GM12878 (cell line): ENCODE data around the gene OR10R2. TPM values are rescaled to one million over a fixed set of nuclear protein-coding genes. Genes with fewer than 3 reads are reported as not detected.

Source experiments
- ATAC-seq: fragments of 200-7000 bp; cut with Tn5 transposase; 3 replicates; pipeline ENCODE4 v1.9.1; 2020; ENCODE audit warnings: mild to moderate bottlenecking, moderate library complexity
- BruUV-seq: library from RNA; stranded (reverse); fragments of 400-500 nt; replicated peaks from 2 replicates; lab custom pipeline; 2021; lab: Mats Ljungman, UMichigan
- CTCF ChIA-PET: fragments of 300-600 bp; sonication (Branson Sonifier 250); formaldehyde crosslinking; extraction: SDS; loops from one replicate; lab custom pipeline; 2021; ENCODE audit warnings: inconsistent platforms; lab: Yijun Ruan, JAX
- POLR2A ChIA-PET: fragments of 350-600 bp; formaldehyde crosslinking; extraction: SDS; loops from one replicate; lab custom pipeline; 2021; ENCODE audit warnings: inconsistent platforms; lab: Charles Lee
- RAD21 ChIA-PET: fragments of 300-600 bp; sonication (Branson Sonifier 250); formaldehyde crosslinking; loops from one replicate; lab custom pipeline; 2023; ENCODE audit warnings: antibody characterized with exemption; ENCODE audit not compliant: unreplicated experiment; lab: Charles Lee
- SMC1A ChIA-PET: fragments of 300-600 bp; sonication (Branson Sonifier 250); formaldehyde crosslinking; loops from one replicate; lab custom pipeline; 2023; ENCODE audit not compliant: unreplicated experiment, uncharacterized antibody; lab: Charles Lee
- DNase-seq: peaks from one replicate; pipeline ENCODE4 v3.0.0-alpha.2; 2011; ENCODE audit warnings: low read depth, low spot score
- FAIRE-seq: peaks from 3 replicates; lab custom pipeline; 2011; peaks lifted over from hg19 to GRCh38; lab: Jason Lieb, UNC
- H2AFZ ChIP-seq: 2 replicates; pipeline ENCODE4 v1.6.0; 2011; ENCODE audit warnings: low read depth, low read length, control low read depth; ENCODE audit not compliant: control insufficient read depth
- H3K27ac ChIP-seq: 2 replicates; pipeline ENCODE4 v1.5.1; 2011; ENCODE audit warnings: control low read depth; ENCODE audit not compliant: control insufficient read depth, insufficient read depth
- H3K27me3 ChIP-seq, 2 experiments: replicated peaks in 1 of 2; 2 replicates each; pipeline versions ENCODE4 v1.6.0 to v1.6.1; 2011; ENCODE audit warnings: low read length in 1 of 2; ENCODE audit not compliant: control insufficient read depth in 2 of 2, insufficient read depth in 2 of 2
- H3K36me3 ChIP-seq, 2 experiments: 2 replicates each; pipeline ENCODE4 v1.5.1; 2011; ENCODE audit warnings: low read length in 1 of 2; ENCODE audit not compliant: control insufficient read depth in 2 of 2, insufficient read depth in 2 of 2
- H3K4me1 ChIP-seq: 2 replicates; pipeline ENCODE4 v1.6.1; 2011; ENCODE audit warnings: mild to moderate bottlenecking, low read length, moderate library complexity, mixed read lengths; ENCODE audit not compliant: control insufficient read depth, insufficient read depth
- H3K4me2 ChIP-seq: 2 replicates; pipeline ENCODE4 v1.6.0; 2011; ENCODE audit warnings: control low read depth; ENCODE audit not compliant: control insufficient read depth, insufficient read depth
- H3K4me3 ChIP-seq: fragments of 200-600 bp; sonication (generic); 2 replicates; pipeline ENCODE4 v1.5.1; 2016
- H3K79me2 ChIP-seq: 2 replicates; pipeline ENCODE4 v1.6.0; 2011; ENCODE audit warnings: low read length; ENCODE audit not compliant: control insufficient read depth, insufficient read depth
- H3K9ac ChIP-seq: 2 replicates; pipeline ENCODE4 v1.8.0; 2011; ENCODE audit warnings: low read length, control low read depth, mixed read lengths; ENCODE audit not compliant: control insufficient read depth, insufficient read depth
- H3K9me3 ChIP-seq: replicated peaks from 3 replicates; pipeline ENCODE4 v1.5.1; 2011; ENCODE audit warnings: mild to moderate bottlenecking, low read length; ENCODE audit not compliant: control insufficient read depth, insufficient read depth
- H4K20me1 ChIP-seq: 2 replicates; pipeline ENCODE4 v1.6.0; 2011; ENCODE audit not compliant: control insufficient read depth, insufficient read depth
- ASH2L ChIP-seq: fragments of 300-600, 200-600 bp; sonication (generic); IDR thresholded peaks from 2 replicates; pipeline ENCODE4 v1.6.1; 2017; ENCODE audit warnings: low read depth, mild to moderate bottlenecking, borderline replicate concordance
- BCL11A ChIP-seq: IDR thresholded peaks from 2 replicates; pipeline ENCODE4 v1.6.1; 2011; ENCODE audit warnings: low read depth, low read length
- CEBPB ChIP-seq, 2 experiments: fragments of 150-350 bp in 1 of 2; IDR thresholded peaks; 2 replicates each; pipeline ENCODE4 v1.6.1; 2012 to 2014; ENCODE audit warnings: low read depth in 2 of 2, low read length in 2 of 2, borderline replicate concordance in 1 of 2, inconsistent platforms in 1 of 2
- ESRRA ChIP-seq: IDR thresholded peaks from 2 replicates; pipeline ENCODE4 v1.6.1; 2012; ENCODE audit warnings: mild to moderate bottlenecking, low read length, improper control_type of control experiment
- FOXM1 ChIP-seq: IDR thresholded peaks from 2 replicates; pipeline ENCODE4 v1.6.1; 2012; ENCODE audit warnings: low read depth, mild to moderate bottlenecking, inconsistent platforms, low read length, moderate library complexity
- GABPA ChIP-seq: IDR thresholded peaks from 2 replicates; pipeline ENCODE4 v1.6.1; 2014; ENCODE audit warnings: antibody characterized with exemption, low read depth, mild to moderate bottlenecking, inconsistent platforms
- IKZF1 ChIP-seq: fragments of 450-650 bp; conservative IDR thresholded peaks from 2 replicates; pipeline ENCODE4 v1.6.1; 2017; ENCODE audit warnings: antibody characterized with exemption, mild to moderate bottlenecking
- IRF3 ChIP-seq: fragments of 450-650 bp; IDR thresholded peaks from 2 replicates; pipeline ENCODE4 v1.6.1; 2014; ENCODE audit warnings: mild to moderate bottlenecking
- NBN ChIP-seq: fragments of 450-650 bp; IDR thresholded peaks from 2 replicates; pipeline ENCODE4 v1.6.1; 2016
- NFYB ChIP-seq: IDR thresholded peaks from 2 replicates; pipeline ENCODE4 v1.6.1; 2011; ENCODE audit warnings: low read depth, mild to moderate bottlenecking, low read length, improper control_type of control experiment, moderate library complexity; ENCODE audit not compliant: insufficient read depth
- NR2C2 ChIP-seq: IDR thresholded peaks from 2 replicates; pipeline ENCODE4 v1.6.1; 2011; ENCODE audit warnings: borderline replicate concordance, low read depth; ENCODE audit not compliant: control insufficient read depth, insufficient read length
- PAX8 ChIP-seq: fragments of 450-650 bp; IDR thresholded peaks from 2 replicates; pipeline ENCODE4 v1.6.1; 2017; ENCODE audit warnings: mild to moderate bottlenecking, moderate library complexity
- POU2F2 ChIP-seq: IDR thresholded peaks from 3 replicates; pipeline ENCODE4 v1.6.1; 2011; ENCODE audit warnings: low read depth, mild to moderate bottlenecking, low read length, borderline replicate concordance
- RAD21 ChIP-seq: IDR thresholded peaks from 2 replicates; pipeline ENCODE4 v1.6.1; 2011; ENCODE audit warnings: mild to moderate bottlenecking, low read depth, low read length, moderate library complexity; ENCODE audit not compliant: insufficient read depth
- REST ChIP-seq: IDR thresholded peaks from 2 replicates; pipeline ENCODE4 v1.6.1; 2012; ENCODE audit warnings: mild to moderate bottlenecking, low read depth, low read length
- SMARCA5 ChIP-seq: fragments of 450-650 bp; IDR thresholded peaks from 2 replicates; pipeline ENCODE4 v1.6.1; 2017; ENCODE audit warnings: mild to moderate bottlenecking
- SREBF1 ChIP-seq: IDR thresholded peaks from 2 replicates; pipeline ENCODE4 v1.6.1; 2012; ENCODE audit warnings: mild to moderate bottlenecking, low read length
- SREBF2 ChIP-seq: IDR thresholded peaks from 2 replicates; pipeline ENCODE4 v1.6.1; 2012; ENCODE audit warnings: mild to moderate bottlenecking, low read length
- TCF12 ChIP-seq: IDR thresholded peaks from 2 replicates; pipeline ENCODE4 v1.6.1; 2011; ENCODE audit warnings: low read depth, mild to moderate bottlenecking, low read length
- WGBS: methylation state at CpG from one replicate; pipeline ENCODE4 v1.1.6; 2016; ENCODE audit warnings: low lambda C conversion rate; ENCODE audit not compliant: insufficient replicate concordance, insufficient coverage; ENCODE audit errors: missing lambda C conversion rate; 5-methylcytosine and 5-hydroxymethylcytosine counted together
- in situ Hi-C: fragments of 300-500 bp; cut with MboI; formaldehyde crosslinking; loops from 9 replicates; pipeline ENCODE4 v1.14.3; 2018; ENCODE audit warnings: mixed read lengths
- intact Hi-C: fragments of 100-400 bp; cut with micrococcal nuclease; formaldehyde crosslinking; loops from one replicate; pipeline ENCODE4 v1.14.2; 2022; ENCODE audit not compliant: unreplicated experiment
- polyA plus RNA-seq, 11 experiments: library from polyadenylated mRNA; depleted of rRNA in 4 of 11; unstranded in 6 of 11; stranded (reverse) in 5 of 11; fragments of >200 nt; fragmentation: Nextera tagmentation in 4 of 11; fragmentation: Illumina TruSeq in 1 of 11; extraction: Ambion mirVana in 4 of 11; extraction: Trizol in 1 of 11; gene quantifications; 1 replicate in 1 of 11; 2 replicates in 10 of 11; pipeline versions ENCODE4 v1.2.1 to v1.2.3, GENCODE V29; 2011 to 2016; ENCODE audit warnings: inconsistent platforms in 2 of 11, missing spikeins in 2 of 11, low read depth in 1 of 11
- total RNA-seq, 4 experiments: library from RNA; depleted of rRNA in 3 of 4; stranded (reverse); fragments of >200 nt in 3 of 4; fragmentation: Illumina TruSeq in 1 of 4; extraction: Trizol in 1 of 4; gene quantifications; 2 replicates each; pipeline versions ENCODE4 v1.2.1 to v1.2.3, GENCODE V29; 2013 to 2021
- TF ChIP-seq, protein P1 (sequence below): fragments of 450-650 bp; IDR thresholded peaks from 2 replicates; pipeline ENCODE4 v1.6.1; 2017; ENCODE audit warnings: antibody characterized with exemption, mild to moderate bottlenecking, moderate library complexity

Gene OR10R2
- total and polyA plus RNA-seq, 10 of the 15 experiments (the other 5 are each of a cell fraction or from before 2014, with no cell fraction given), result not detected

DNA sequence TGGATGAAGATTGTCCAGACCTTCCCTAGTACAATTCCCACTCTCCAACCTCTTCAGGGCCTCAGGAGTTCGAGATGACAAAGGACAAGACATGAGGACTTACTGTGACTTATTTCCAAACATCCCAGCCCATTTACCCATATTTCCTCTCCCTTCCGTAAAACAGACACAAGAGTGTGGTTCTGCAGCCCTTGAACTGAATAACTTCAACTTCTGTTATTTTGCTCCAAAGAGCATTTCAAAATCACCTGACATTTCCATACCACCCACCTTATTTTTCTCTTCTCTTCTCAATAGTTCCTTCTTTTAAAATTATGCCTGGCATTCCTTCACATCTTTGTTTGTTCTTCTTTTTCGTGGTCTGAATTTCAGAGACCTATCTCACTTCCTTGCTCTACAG, 37.3 kb upstream of the OR10R2 start:
- BruUV-seq, result no TSS peak
- RAD21 ChIA-PET, result no interaction called here
- H3K9me3 ChIP-seq, result no peaks in the 10 kb centered on the region
- H3K4me2 ChIP-seq, result no peak overlapping the region
- SMC1A ChIA-PET, result no interaction called here
- H3K9ac ChIP-seq, result no peak overlapping the region
- ATAC-seq (no peak), DNase-seq (no peak)
- no peaks in the 10 kb centered on the region for H3K79me2 ChIP-seq
- H3K27ac ChIP-seq, result no peak overlapping the region
- H4K20me1 ChIP-seq, result no peaks in the 10 kb centered on the region
- TF ChIP-seq FOXM1 (no peak), POU2F2 (no peak), NFYB (no peak), CEBPB (IDR thresholded peaks at IDR 0.05; ENCODE audit: borderline replicate concordance in 1 of 2, low read depth in 2 of 2, low read length in 2 of 2) (no peak), REST (no peak), BCL11A (no peak), PAX8 (no peak), SREBF1 (no peak), RAD21 (no peak), SMARCA5 (no peak), IRF3 (no peak), SREBF2 (no peak), ESRRA (no peak), ASH2L (no peak), GABPA (no peak), IKZF1 (no peak), NR2C2 (no peak), TCF12 (no peak), NBN (no peak)
- TF ChIP-seq, protein P1, sequence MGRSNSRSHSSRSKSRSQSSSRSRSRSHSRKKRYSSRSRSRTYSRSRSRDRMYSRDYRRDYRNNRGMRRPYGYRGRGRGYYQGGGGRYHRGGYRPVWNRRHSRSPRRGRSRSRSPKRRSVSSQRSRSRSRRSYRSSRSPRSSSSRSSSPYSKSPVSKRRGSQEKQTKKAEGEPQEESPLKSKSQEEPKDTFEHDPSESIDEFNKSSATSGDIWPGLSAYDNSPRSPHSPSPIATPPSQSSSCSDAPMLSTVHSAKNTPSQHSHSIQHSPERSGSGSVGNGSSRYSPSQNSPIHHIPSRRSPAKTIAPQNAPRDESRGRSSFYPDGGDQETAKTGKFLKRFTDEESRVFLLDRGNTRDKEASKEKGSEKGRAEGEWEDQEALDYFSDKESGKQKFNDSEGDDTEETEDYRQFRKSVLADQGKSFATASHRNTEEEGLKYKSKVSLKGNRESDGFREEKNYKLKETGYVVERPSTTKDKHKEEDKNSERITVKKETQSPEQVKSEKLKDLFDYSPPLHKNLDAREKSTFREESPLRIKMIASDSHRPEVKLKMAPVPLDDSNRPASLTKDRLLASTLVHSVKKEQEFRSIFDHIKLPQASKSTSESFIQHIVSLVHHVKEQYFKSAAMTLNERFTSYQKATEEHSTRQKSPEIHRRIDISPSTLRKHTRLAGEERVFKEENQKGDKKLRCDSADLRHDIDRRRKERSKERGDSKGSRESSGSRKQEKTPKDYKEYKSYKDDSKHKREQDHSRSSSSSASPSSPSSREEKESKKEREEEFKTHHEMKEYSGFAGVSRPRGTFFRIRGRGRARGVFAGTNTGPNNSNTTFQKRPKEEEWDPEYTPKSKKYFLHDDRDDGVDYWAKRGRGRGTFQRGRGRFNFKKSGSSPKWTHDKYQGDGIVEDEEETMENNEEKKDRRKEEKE, result no peak
- TF ChIP-seq, all 136 proteins: peak for 0
- POLR2A ChIA-PET, result no interaction called here
- no peaks in the 10 kb centered on the region for H3K4me1 ChIP-seq
- H3K4me3 ChIP-seq, result no peak overlapping the region
- H3K27me3 ChIP-seq, result no peaks in the 10 kb centered on the region
- in situ Hi-C loops (no loop called here), intact Hi-C loops (no loop called here)
- no peak for FAIRE-seq
- CTCF ChIA-PET, result no interaction called here
- 0% methylated on average over 3 of the region's 3 CpGs for WGBS
- H3K36me3 ChIP-seq, result no peaks in the 10 kb centered on the region
- no peak overlapping the region for H2AFZ ChIP-seq
